ENCODE data around the gene MCTP1.

Gene MCTP1

GRCh38 chr5:95178046-95178651, 106.7 kb downstream of the MCTP1 start:
- H3K4me3 ChIP-seq (ENCODE audit: low read depth, low read length), result no peak overlapping the region
- TF ChIP-seq, protein P1, sequence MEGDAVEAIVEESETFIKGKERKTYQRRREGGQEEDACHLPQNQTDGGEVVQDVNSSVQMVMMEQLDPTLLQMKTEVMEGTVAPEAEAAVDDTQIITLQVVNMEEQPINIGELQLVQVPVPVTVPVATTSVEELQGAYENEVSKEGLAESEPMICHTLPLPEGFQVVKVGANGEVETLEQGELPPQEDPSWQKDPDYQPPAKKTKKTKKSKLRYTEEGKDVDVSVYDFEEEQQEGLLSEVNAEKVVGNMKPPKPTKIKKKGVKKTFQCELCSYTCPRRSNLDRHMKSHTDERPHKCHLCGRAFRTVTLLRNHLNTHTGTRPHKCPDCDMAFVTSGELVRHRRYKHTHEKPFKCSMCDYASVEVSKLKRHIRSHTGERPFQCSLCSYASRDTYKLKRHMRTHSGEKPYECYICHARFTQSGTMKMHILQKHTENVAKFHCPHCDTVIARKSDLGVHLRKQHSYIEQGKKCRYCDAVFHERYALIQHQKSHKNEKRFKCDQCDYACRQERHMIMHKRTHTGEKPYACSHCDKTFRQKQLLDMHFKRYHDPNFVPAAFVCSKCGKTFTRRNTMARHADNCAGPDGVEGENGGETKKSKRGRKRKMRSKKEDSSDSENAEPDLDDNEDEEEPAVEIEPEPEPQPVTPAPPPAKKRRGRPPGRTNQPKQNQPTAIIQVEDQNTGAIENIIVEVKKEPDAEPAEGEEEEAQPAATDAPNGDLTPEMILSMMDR (IDR thresholded peaks at IDR 0.05; ENCODE audit: low read depth, low read length, missing control alignments), result peak; percentile 85
- H3K27me3 ChIP-seq (replicated peaks), result no peaks in the 10 kb centered on the region
- no peaks in the 10 kb centered on the region for H3K36me3 ChIP-seq (replicated peaks)
- peak; percentile 85 for DNase-seq
- H3K27ac ChIP-seq, result peak overlapping the region; percentile 16
- in situ Hi-C loops (cut with HindIII; ENCODE audit: low pct_ligation_motif_present, low sequenced_read_pairs), result no loop called here

GRCh38 chr5:95177456-95177855, 107.4 kb downstream of the MCTP1 start:
- H3K27ac ChIP-seq, result no peak overlapping the region
- no peak overlapping the region for H3K4me3 ChIP-seq (ENCODE audit: low read depth, low read length)
- H3K27me3 ChIP-seq (replicated peaks), result no peaks in the 10 kb centered on the region
- in situ Hi-C loops (cut with HindIII; ENCODE audit: low pct_ligation_motif_present, low sequenced_read_pairs), result no loop called here
- H3K36me3 ChIP-seq (replicated peaks), result no peaks in the 10 kb centered on the region
- DNase-seq, result no peak
- TF ChIP-seq, protein P1 (IDR thresholded peaks at IDR 0.05; ENCODE audit: low read depth, low read length, missing control alignments), result no peak

DNA sequence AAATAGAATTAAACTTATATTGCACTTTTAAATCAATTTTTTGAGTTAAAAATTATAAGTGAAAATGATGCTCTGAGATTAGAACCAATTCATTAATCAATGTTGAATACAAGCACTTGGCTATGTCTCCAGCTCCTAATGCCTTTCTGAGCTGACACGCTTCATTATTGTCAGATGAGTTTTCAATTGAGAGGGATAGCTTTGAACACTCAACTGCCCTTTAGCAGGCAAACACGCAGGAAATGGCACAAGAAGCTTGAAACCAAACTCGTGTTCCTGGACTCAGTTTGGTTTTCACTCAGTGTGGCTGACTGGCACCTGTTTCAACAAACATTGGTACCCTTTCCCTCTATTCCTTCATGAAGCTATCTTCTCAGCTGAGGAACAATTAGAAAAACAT, 109.8 kb downstream of the MCTP1 start:
- TF ChIP-seq, protein P1 (IDR thresholded peaks at IDR 0.05; ENCODE audit: low read depth, low read length, missing control alignments), result no peak
- Histone ChIP-seq H3K4me3 (ENCODE audit: low read depth, low read length) (no peak overlapping the region), H3K27ac (no peak overlapping the region), H3K27me3 (replicated peaks) (no peaks in the 10 kb centered on the region), H3K36me3 (replicated peaks) (no peaks in the 10 kb centered on the region)
- in situ Hi-C loops (cut with HindIII; ENCODE audit: low pct_ligation_motif_present, low sequenced_read_pairs), result no loop called here
- DNase-seq, result no peak

DNA sequence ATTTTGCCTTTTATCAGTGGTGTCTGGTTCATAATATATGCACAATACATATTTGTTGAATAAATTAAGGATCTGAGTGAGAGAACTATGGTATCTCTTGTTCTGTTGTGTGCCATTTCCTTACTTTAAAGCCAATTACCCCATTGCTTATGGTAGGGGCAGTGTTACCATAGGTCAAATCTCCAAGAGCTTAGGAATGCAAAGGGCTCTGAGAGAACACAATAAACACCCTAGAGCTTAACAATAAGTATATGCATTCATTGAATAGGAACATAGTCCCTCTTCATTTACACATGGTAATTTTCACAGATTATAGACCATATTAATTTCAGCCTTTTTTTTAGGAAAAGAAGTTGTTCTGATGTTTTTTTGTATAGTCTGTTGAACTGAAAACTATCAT, 112.2 kb downstream of the MCTP1 start:
- Histone ChIP-seq H3K27ac (no peak overlapping the region), H3K27me3 (replicated peaks) (no peaks in the 10 kb centered on the region), H3K36me3 (replicated peaks) (no peaks in the 10 kb centered on the region), H3K4me3 (ENCODE audit: low read depth, low read length) (no peak overlapping the region)
- TF ChIP-seq, protein P1 (IDR thresholded peaks at IDR 0.05; ENCODE audit: low read depth, low read length, missing control alignments), result no peak
- DNase-seq, result no peak
- in situ Hi-C loops (cut with HindIII; ENCODE audit: low pct_ligation_motif_present, low sequenced_read_pairs), result no loop called here

DNA sequence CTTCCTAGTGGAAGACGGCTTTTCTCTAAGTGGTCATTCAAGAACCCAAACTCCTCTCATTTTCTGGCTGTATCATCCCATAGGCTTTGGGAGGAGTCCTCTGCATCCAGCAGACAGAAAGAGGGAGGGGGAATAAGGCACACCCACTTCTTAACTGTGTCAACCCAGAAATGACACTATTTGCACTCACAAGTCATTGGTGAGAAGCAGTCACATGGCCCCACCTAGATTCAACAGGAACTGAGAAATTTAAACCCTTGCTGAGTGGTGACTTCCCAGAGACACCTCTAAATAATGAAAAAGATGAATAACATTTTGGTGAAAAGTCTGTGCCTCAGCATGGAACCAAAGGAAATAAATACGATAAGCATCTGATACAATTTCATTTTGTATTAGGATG, 120.0 kb downstream of the MCTP1 start:
- Histone ChIP-seq H3K27ac (no peak overlapping the region), H3K27me3 (replicated peaks) (no peaks in the 10 kb centered on the region), H3K36me3 (replicated peaks) (no peaks in the 10 kb centered on the region), H3K4me3 (ENCODE audit: low read depth, low read length) (no peak overlapping the region)
- TF ChIP-seq, protein P1 (IDR thresholded peaks at IDR 0.05; ENCODE audit: low read depth, low read length, missing control alignments), result no peak
- no peak for DNase-seq
- in situ Hi-C loops (cut with HindIII; ENCODE audit: low pct_ligation_motif_present, low sequenced_read_pairs), result no loop called here

DNA sequence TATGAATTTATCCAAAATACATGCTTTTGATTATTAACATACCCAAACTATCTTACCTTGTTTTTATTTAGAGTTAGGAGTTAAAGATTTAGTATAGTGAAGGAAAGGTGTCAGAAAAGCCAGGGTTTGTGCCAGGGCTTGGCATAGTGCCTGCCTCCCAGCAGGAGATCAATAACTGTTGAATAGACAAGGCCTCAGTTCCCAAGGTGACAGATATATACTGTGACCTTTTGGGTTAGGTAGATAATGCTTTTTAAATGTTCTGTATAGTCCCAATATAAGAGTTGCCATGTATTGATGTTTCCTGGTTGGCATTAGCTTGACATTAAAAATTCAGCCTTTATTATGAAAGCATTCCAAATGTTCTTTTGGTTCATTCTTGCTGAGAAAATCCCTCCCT, 121.8 kb downstream of the MCTP1 start:
- H3K27me3 ChIP-seq (replicated peaks), result no peaks in the 10 kb centered on the region
- no peak overlapping the region for H3K27ac ChIP-seq
- no peak overlapping the region for H3K4me3 ChIP-seq (ENCODE audit: low read depth, low read length)
- TF ChIP-seq, protein P1 (IDR thresholded peaks at IDR 0.05; ENCODE audit: low read depth, low read length, missing control alignments), result no peak
- no peak for DNase-seq
- in situ Hi-C loops (cut with HindIII; ENCODE audit: low pct_ligation_motif_present, low sequenced_read_pairs), result no loop called here
- H3K36me3 ChIP-seq (replicated peaks), result no peaks in the 10 kb centered on the region

Measured in brain microvascular endothelial cell (primary cell).